T-helper 1 cell treated with Interleukin-12 subunit alpha and Interleukin-12 subunit beta and Interleukin-4 antibody, amounts not matched to agents 30 ng/mL and 1 ng/mL, for 36 hours (primary cell): ENCODE results near the gene TMEM176B. TPM values are rescaled to one million over a fixed set of nuclear protein-coding genes. Genes with fewer than 3 reads are reported as not detected.

ENCODE experiments used
- intact Hi-C: fragments of 100-400 bp; cut with micrococcal nuclease; formaldehyde crosslinking; loops from one replicate; pipeline ENCODE4 v1.15.1; 2024
- total RNA-seq: library from RNA; stranded (reverse); gene quantifications from 2 replicates; pipeline ENCODE4 v1.2.3, GENCODE V29; 2022

The TMEM176B gene
- total RNA-seq, 1 donor from 2014 or later, result not detected

- intact Hi-C loops, result loop anchor here (2.0 to 10.0 kb wide), 3 partner anchors 67 to 879 kb away; partner anchors contain the start of gene ATP6V0E2
Observed at GRCh38 chr7:150753826-150754603, 46.1 kb downstream of the TMEM176B start.

GRCh38 chr7:150753239-150753638 is 46.9 kb downstream of the TMEM176B start:
- intact Hi-C loops, result loop anchor here (10.0 kb wide), 1 partner anchor 878 kb away; the partner anchor contains the start of gene ATP6V0E2

GRCh38 chr7:150751702-150752101 is 48.5 kb downstream of the TMEM176B start:
- intact Hi-C loops, result loop anchor here (10.0 kb wide), 1 partner anchor 877 kb away; the partner anchor contains the start of gene ATP6V0E2

- intact Hi-C loops, result no loop called here
Observed at GRCh38 chr7:150748376-150748775, 51.8 kb downstream of the TMEM176B start.

GRCh38 chr7:150746921-150747320 is 53.2 kb downstream of the TMEM176B start:
- intact Hi-C loops, result no loop called here

GRCh38 chr7:150745876-150746275 is 54.3 kb downstream of the TMEM176B start:
- intact Hi-C loops, result no loop called here

- intact Hi-C loops, result no loop called here
Observed at GRCh38 chr7:150745086-150745485, 55.1 kb downstream of the TMEM176B start.

GRCh38 chr7:150744041-150744656 is 56.0 kb downstream of the TMEM176B start:
- intact Hi-C loops, result no loop called here

- intact Hi-C loops, result loop anchor here (1.0 kb wide), 1 partner anchor 8 kb away; no protein-coding TSS in a partner anchor
Observed at GRCh38 chr7:150742286-150742968, 57.7 kb downstream of the TMEM176B start.

Other genes with a start within 250 kb of the TMEM176B start
- 472 and 476 TPM in 2 replicates for gene GIMAP4, start 233.0 kb downstream of the TMEM176B start, total RNA-seq
- gene GIMAP6, start 168.0 kb downstream of the TMEM176B start, total RNA-seq, result 167 and 170 TPM in 2 replicates
- gene GIMAP2, start 114.7 kb downstream of the TMEM176B start, total RNA-seq, result 95.5 and 101 TPM in 2 replicates
- gene GIMAP1, start 83.8 kb downstream of the TMEM176B start, total RNA-seq, result 27.2 and 27.3 TPM in 2 replicates
- 242 and 253 TPM in 2 replicates for gene GIMAP5, start 62.9 kb downstream of the TMEM176B start, total RNA-seq
- gene TMEM176A, start 405 bp upstream of the TMEM176B start, total RNA-seq, result not detected in 2 replicates
- not detected in 2 replicates for gene AOC1, start 52.2 kb upstream of the TMEM176B start, total RNA-seq
- gene KCNH2, start 178.0 kb upstream of the TMEM176B start, total RNA-seq, result 0.80 and 0.91 TPM in 2 replicates
- 10.5 and 12.1 TPM in 2 replicates for gene NOS3, start 190.7 kb upstream of the TMEM176B start, total RNA-seq
- 6.9 and 7.2 TPM in 2 replicates for gene ATG9B, start 224.1 kb upstream of the TMEM176B start, total RNA-seq
- gene ABCB8, start 228.1 kb upstream of the TMEM176B start, total RNA-seq, result 53.8 and 64.4 TPM in 2 replicates
- 4.5 and 5.4 TPM in 2 replicates for gene ASIC3, start 248.2 kb upstream of the TMEM176B start, total RNA-seq